Anterior cingulate cortex (tissue), 58 donors: ENCODE data around the gene MTX1.

Experiments used
- DNase-seq, 58 donors: peaks; one replicate each; lab custom pipeline; 2025; lab: John Stamatoyannopoulos, UW

MTX1 gene

GRCh38 chr1:155173478-155174323 lies 34.8 kb upstream of the MTX1 start, which contains the start of gene TRIM46:
Gene TRIM46, plus strand, starts transcription at chr1:155173849. Its CDS starts 118 bp downstream, at chr1:155173967.
- DNase-seq = peak in 50 of 58 donors; percentile 34 to 83 (median 59)

DNA sequence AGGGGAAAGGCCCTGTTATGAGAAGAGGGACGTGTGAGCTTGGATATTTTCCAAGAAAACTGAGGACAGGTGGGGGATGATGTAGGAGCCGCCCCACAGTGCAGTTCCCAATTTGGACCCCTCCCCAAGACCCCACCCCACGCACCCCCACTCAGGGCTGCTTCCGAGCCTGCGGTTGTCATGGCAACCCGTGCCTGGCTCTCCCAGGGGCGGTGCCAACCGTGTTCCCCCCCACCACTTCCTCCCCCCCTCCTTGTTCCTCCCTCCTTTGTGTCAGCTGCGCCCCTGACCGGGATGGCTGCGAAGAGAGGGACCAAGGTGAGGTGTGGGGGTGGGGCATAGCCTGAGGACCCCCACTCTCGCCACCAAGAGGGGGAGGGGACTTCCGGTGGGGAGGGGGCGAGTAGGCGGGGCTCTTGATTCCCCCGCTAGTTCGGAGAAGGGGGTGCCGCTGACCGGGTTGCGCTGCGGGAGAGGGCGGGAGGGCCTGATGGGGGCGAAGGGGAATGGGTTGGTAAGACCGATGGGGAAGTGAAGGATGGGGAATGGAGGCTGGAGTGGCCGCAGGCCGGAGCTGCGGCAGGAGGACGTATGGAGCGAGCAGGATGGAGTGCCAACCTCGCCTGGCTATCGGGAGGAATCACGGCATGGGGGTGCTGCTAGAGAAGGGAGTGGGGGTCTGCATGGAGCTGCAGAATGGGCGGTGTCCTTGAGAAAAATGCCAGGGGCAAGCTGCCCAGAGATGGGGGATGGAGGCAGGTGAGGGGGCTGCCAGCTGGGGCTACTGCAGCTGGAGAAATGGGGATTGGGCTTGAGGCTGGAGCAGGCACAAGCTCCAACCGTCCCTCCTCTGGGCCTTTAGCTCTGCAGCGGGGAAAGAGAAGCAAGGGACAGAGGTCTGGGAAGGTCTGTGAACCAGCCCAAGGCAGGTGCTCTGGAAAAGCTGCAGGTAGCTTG lies 33.9 kb upstream of the MTX1 start:
- DNase-seq = peak in 32 of 58 donors; percentile 21 to 71 (median 47)

DNA sequence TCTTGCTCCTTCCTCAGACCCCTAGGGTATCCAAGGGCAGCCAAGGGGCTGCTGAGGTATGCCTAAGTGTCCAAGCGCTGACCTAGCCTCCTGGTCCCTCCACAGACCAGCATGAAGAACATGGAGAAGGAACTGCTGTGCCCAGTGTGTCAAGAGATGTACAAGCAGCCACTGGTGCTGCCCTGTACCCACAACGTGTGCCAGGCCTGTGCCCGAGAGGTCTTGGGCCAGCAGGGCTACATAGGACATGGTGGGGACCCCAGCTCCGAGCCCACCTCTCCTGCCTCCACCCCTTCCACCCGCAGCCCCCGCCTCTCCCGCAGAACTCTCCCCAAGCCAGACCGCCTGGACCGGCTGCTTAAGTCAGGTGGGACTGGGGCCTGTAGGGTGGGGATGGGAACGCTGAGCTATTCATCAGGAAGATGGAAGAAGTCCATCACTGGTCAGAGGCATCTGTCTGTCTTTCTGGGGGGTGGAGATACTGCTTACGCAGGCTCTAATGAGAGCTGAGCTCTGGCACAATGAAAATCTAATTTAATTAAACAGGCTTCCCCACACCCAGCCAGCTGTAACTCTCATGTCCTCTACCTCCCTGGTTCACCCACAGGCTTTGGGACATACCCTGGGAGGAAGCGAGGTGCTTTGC lies 33.1 kb upstream of the MTX1 start:
- peak in 1 of 58 donors; percentile 42 for DNase-seq

GRCh38 chr1:155175927-155176371 lies 32.5 kb upstream of the MTX1 start:
- DNase-seq = peak in 2 of 58 donors; percentile 23 to 29

GRCh38 chr1:155176544-155177071 lies 31.9 kb upstream of the MTX1 start:
- peak in 53 of 58 donors; percentile 31 to 93 (median 70) for DNase-seq

GRCh38 chr1:155177192-155177917 lies 31.1 kb upstream of the MTX1 start:
- no peak for DNase-seq

- DNase-seq = no peak
Measured at GRCh38 chr1:155177918-155178281, 30.6 kb upstream of the MTX1 start.

DNA sequence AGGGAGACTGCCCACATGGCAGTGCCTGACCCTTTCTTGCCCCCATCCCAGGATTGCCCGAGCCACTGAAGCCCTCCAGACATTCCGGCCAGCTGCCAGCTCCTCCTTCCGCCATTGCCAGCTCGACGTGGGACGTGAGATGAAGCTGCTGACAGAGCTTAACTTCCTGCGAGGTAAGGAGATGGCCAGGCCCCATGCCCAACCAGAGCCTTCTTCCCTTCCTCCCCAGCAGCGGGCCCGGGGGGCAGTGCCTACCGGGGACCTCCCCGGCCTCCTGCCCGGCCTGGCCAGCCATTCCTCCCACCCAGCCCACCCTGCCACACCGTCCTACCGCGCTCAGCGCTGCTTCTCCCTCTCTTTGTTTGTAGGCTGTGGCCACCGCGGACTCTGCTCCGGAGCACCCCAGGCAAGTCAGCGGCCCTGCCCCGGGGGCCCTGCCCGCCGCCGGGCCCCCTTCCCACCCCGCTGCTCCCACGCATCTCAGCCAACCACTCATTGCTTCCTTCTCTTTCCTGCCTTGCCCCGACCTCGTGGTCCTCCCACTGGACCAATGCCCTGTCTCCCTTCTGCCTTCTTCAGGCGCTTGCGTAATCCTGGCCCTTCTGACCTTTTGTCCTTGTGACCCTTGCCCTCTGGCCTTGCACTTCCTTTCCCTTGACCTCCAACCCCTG lies 29.9 kb upstream of the MTX1 start:
- DNase-seq = no peak

DNA sequence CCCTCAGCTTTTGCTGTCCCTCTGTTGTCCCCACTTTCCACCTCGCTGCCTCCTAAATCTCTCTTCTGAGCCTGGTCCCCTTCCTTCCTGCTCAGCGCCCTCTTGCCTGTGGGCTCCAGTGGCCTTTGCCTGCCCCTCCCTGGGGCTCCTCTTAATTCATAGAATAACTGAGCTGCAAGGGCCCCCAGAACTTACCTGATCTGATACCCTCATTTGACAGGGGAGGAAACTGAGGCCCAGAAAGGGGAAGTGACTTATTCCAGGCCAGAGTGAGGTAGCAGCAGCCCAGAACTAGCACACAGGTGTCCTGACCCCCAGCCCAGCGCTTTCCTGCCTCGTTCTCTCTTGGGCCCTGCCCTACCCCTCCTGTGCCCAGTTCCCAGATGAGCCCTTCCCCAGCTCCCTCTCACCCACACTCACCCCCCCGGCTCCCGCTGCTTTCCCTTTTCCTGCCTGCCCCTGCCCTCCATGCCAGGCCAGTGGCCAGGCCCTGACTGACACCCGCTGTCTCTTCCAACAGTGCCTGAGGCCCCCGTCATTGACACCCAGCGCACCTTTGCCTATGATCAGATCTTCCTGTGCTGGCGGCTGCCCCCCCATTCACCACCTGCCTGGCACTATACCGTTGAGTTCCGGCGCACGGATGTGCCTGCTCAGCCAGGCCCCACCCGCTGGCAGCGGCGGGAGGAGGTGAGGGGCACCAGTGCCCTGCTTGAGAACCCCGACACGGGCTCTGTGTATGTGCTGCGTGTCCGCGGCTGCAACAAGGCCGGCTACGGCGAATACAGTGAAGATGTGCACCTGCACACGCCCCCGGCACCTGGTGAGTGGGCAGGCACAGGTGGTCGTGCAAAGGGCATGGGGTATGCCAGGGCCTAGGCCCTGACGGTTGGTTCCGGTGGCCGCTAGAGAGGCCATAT lies 29.1 kb upstream of the MTX1 start:
- no peak for DNase-seq

- no peak for DNase-seq
Measured at GRCh38 chr1:155181371-155182051, 27.0 kb upstream of the MTX1 start.

GRCh38 chr1:155182052-155182550 lies 26.4 kb upstream of the MTX1 start:
- no peak for DNase-seq

DNA sequence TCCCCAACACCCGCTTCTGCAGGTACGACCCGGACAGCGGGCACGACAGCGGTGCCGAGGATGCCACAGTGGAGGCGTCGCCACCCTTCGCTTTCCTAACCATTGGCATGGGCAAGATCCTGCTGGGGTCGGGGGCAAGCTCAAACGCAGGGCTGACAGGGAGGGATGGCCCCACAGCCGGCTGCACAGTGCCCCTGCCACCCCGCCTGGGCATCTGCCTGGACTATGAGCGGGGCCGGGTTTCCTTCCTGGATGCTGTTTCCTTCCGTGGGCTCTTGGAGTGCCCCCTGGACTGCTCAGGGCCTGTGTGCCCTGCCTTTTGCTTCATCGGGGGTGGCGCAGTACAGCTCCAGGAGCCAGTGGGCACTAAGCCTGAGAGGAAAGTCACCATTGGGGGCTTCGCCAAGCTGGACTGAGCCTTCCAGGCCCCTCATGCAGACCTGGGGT lies 24.7 kb upstream of the MTX1 start:
- DNase-seq = no peak

GRCh38 chr1:155184351-155184811 lies 24.1 kb upstream of the MTX1 start:
- no peak for DNase-seq

DNA sequence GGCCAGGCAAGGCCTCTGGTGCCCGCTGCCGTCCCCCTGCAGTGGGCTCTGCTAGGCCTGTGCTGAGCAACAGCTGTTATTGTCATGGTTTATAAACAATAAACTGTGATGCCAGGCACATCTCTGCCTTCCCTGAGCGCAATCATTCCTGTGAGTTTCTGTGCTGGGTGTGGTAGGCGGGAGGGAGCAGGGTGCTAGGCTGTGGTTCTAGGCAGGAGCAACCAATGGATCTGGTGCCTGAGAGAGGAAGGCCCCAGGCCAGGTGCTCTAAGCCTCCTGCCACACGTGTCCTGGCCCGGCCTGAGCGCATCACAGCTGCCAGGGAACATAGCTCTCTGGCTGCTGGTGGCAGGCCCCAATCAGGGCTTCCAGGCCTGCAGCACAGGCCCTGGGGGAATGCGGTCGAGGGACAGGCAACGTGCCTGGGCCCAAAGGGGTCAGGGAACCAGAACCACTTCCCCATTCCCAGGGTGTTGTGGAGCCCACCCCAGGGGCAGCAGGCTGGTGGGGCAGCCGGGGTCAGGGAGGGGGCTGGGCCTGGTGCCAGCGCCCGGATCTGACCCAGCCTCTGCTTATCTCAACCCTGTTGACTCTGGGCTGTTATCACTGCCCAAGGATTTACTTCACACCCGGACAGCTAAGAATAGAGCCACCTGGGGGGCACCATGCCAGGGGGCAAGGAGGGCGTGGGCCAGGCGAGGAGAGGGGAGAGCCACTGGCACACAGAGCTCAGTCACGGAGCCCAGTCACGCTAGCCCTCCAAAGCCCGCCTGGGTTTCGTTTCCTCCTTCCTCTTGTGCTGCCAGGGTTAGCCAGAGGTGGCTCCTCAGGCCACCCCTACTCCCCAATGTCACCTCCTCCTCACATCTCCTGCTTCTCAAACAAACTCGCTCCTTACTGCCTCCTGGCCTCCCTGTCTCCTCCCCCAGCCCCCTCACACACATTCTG lies 23.4 kb upstream of the MTX1 start:
- DNase-seq = peak in 1 of 58 donors; percentile 20

GRCh38 chr1:155185783-155186066 lies 22.8 kb upstream of the MTX1 start:
- no peak for DNase-seq
